Activated CD4-positive, alpha-beta T cell treated with anti-CD3 and anti-CD28 coated beads for 36 hours (primary cell): ENCODE results near the gene ZIC1. TPM values are rescaled to one million over a fixed set of nuclear protein-coding genes. Genes with fewer than 3 reads are reported as not detected.

ENCODE experiments used
- ATAC-seq: fragments of 200-7000 bp; cut with Tn5 transposase; one replicate; pipeline ENCODE4 v1.10.0; 2021; ENCODE audit warnings: mild to moderate bottlenecking, moderate library complexity
- CTCF ChIA-PET: fragments of 350-600 bp; sonication (Branson Sonifier 250); formaldehyde crosslinking; loops from one replicate; lab custom pipeline; 2021; ENCODE audit warnings: antibody characterized with exemption; lab: Charles Lee
- POLR2A ChIA-PET: fragments of 350-600 bp; sonication (Branson Sonifier 250); formaldehyde crosslinking; loops from one replicate; lab custom pipeline; 2021; ENCODE audit warnings: antibody characterized with exemption, inconsistent platforms; lab: Charles Lee
- DNase-seq: peaks from one replicate; pipeline ENCODE4 v3.0.0-alpha.2; 2020
- H3K27ac Mint-ChIP-seq: one replicate; pipeline ENCODE4 v1.8.0; 2021; ENCODE audit warnings: mixed read lengths
- H3K27me3 Mint-ChIP-seq: one replicate; pipeline ENCODE4 v1.8.0; 2021; ENCODE audit warnings: mixed read lengths
- H3K36me3 Mint-ChIP-seq: one replicate; pipeline ENCODE4 v1.8.0; 2021; ENCODE audit warnings: low read depth, mixed read lengths
- H3K4me1 Mint-ChIP-seq: one replicate; pipeline ENCODE4 v1.8.0; 2021; ENCODE audit warnings: mixed read lengths
- H3K4me3 Mint-ChIP-seq: one replicate; pipeline ENCODE4 v1.8.0; 2021; ENCODE audit warnings: mild to moderate bottlenecking, moderate library complexity, mixed read lengths
- H3K9me3 Mint-ChIP-seq: one replicate; pipeline ENCODE4 v1.8.0; 2021; ENCODE audit warnings: low read depth, mixed read lengths
- intact Hi-C, 2 experiments: fragments of 100-400 bp; cut with DNase I in 1 of 2; cut with micrococcal nuclease in 1 of 2; formaldehyde crosslinking; loops; one replicate each; pipeline versions ENCODE4 v1.14.2 to v1.15.1; 2022 to 2024; cut with DNase I, micrococcal nuclease
- total RNA-seq, 2 experiments: library from RNA; stranded (reverse); gene quantifications; one replicate each; pipeline ENCODE4 v1.2.3, GENCODE V29; 2021

ZIC1 gene
- total RNA-seq, 2 experiments from 2014 or later, result not detected

DNA sequence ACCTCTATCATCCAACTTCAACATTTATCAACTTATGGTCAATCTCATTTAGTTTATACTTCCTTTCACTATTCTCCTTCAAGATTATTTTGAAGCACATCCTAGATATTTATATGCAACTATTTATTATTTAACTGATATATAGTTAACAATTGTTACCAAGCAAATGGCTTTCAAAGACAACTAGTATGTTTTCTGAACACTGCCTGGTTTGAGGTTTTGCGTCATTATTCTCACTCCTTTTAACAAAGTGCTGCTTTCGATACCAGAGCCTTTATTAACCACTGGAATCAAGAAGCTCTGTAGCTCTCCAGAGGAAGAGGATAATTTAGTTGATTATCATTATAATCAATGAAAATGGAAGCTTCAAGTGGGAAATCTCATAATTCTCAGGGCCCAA lies 19.6 kb downstream of the ZIC1 start:
- no peak for DNase-seq
- no peaks in the 10 kb centered on the region for H3K36me3 Mint-ChIP-seq
- H3K4me1 Mint-ChIP-seq, result no peaks in the 10 kb centered on the region
- ATAC-seq, result no peak
- H3K27ac Mint-ChIP-seq, result no peak overlapping the region
- no peak overlapping the region for H3K4me3 Mint-ChIP-seq
- H3K27me3 Mint-ChIP-seq, result peaks cover 18% of the 10 kb centered on the region
- CTCF ChIA-PET, result interaction anchor here (0.6 kb wide), 1 partner anchor 265 kb away, joined by 3 read pairs; no protein-coding TSS in a partner anchor
- peaks cover under 1% of the 10 kb centered on the region for H3K9me3 Mint-ChIP-seq
- POLR2A ChIA-PET, result interaction anchor here (0.6 kb wide), 1 partner anchor 1019 kb away, joined by 6 read pairs; no protein-coding TSS in a partner anchor
- intact Hi-C loops, result no loop called here

DNA sequence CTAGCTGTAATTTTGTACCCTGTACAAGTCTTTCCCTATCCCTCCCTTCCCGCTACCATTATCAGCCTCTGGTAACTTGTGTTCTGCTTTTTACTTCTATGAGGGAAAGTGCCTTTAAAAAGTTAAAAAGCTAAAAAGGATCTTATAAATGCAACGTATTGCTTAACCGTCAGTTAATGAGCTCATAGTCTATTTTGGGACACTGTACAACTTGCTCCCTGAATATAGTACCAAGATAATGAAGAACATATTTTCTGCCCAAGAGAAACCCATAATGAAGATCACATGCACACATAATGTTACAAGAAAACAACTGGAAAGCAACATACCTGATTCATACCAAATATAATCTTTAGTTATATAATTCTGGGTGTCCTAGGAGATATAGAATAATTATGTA lies 22.6 kb downstream of the ZIC1 start:
- no peaks in the 10 kb centered on the region for H3K4me1 Mint-ChIP-seq
- H3K9me3 Mint-ChIP-seq, result no peaks in the 10 kb centered on the region
- ChIA-PET CTCF (no interaction called here), POLR2A (no interaction called here)
- intact Hi-C loops, result no loop called here
- no peak for ATAC-seq
- no peaks in the 10 kb centered on the region for H3K36me3 Mint-ChIP-seq
- no peak overlapping the region for H3K4me3 Mint-ChIP-seq
- peaks cover 8% of the 10 kb centered on the region for H3K27me3 Mint-ChIP-seq
- no peak overlapping the region for H3K27ac Mint-ChIP-seq
- no peak for DNase-seq

DNA sequence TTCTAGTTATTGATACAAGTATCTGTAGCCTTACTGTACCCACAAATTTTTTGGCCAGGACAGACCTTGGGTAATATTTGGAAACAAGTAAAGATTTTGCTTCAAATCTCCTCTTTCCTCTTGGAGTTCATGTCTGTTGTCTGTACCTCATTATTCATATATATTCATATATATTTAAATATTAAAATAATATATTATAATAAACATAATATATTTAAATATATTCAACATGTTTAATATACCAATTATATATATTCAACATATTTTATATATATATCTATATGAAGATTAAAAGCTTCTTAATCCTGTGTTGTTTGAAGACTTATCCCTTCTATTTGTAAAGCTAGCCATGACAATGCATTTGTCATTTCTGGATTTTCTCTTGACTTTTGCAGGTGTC lies 38.1 kb downstream of the ZIC1 start:
- intact Hi-C loops, result no loop called here
- no peaks in the 10 kb centered on the region for H3K36me3 Mint-ChIP-seq
- CTCF ChIA-PET, result interaction anchor here (1.1 kb wide), 1 partner anchor 207 kb away, joined by 3 read pairs; no protein-coding TSS in a partner anchor
- no peak for ATAC-seq
- no peak overlapping the region for H3K4me3 Mint-ChIP-seq
- POLR2A ChIA-PET, result no interaction called here
- no peaks in the 10 kb centered on the region for H3K9me3 Mint-ChIP-seq
- H3K27me3 Mint-ChIP-seq, result no peaks in the 10 kb centered on the region
- DNase-seq, result no peak
- no peaks in the 10 kb centered on the region for H3K4me1 Mint-ChIP-seq
- H3K27ac Mint-ChIP-seq, result no peak overlapping the region

DNA sequence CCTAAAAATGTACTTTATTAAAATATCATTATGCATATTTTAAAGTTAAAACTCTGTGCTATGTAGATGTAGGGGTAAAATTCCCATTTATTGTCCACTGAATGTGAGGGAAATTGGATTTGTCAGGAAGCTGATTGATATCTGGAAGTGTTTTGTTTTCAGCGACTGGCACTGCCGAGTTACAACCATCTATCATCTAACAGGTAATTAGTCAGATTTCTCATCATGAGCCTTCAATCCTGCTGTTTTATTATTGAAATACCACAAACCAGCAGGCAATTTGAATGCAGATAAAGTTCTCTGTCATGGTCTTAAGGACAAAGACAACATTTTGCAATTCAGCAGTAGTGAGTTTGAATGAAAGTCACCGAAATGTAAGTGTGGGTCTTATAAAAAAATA lies 40.5 kb downstream of the ZIC1 start:
- Mint-ChIP-seq H3K4me1 (no peaks in the 10 kb centered on the region), H3K27ac (no peak overlapping the region), H3K36me3 (no peaks in the 10 kb centered on the region), H3K4me3 (no peak overlapping the region), H3K9me3 (no peaks in the 10 kb centered on the region), H3K27me3 (no peaks in the 10 kb centered on the region)
- CTCF ChIA-PET, result no interaction called here
- ATAC-seq (no peak), DNase-seq (no peak)
- intact Hi-C loops, result no loop called here
- POLR2A ChIA-PET, result no interaction called here

DNA sequence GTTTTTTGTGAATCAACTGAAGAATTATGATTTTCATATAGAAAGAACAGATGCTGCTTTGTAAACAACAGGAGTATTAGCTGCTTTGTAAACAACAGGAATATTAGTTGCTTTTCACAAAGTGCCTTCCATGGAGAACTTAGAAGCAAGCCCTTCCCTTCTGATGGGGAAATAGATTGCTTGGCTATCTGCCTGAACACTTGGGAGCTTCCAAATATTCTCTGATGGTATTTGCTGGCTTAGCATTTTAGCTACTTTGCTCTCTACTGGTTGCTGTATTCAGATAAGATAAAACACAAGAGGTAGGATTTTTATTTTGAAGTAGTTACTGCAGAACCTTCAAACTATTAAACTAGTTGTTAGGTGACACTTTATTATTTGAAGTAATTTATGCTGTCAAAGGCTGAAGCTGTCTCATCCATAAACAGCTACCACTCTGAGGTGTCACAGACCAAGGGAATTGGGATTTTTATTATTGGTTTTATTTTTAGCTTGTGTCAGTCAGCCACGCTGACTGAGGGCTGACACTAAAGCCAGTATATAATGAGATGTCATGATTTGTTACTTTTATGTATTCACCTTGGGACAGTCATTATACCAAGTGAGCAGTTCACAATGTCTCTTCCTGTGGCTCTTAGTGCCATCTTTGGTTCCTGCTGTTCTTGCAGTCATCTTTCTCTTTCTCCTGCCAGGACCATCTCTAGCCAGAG lies 50.0 kb downstream of the ZIC1 start:
- no peak overlapping the region for H3K27ac Mint-ChIP-seq
- H3K27me3 Mint-ChIP-seq, result no peaks in the 10 kb centered on the region
- peaks cover 5% of the 10 kb centered on the region for H3K9me3 Mint-ChIP-seq
- no peak overlapping the region for H3K4me3 Mint-ChIP-seq
- no peaks in the 10 kb centered on the region for H3K36me3 Mint-ChIP-seq
- no peaks in the 10 kb centered on the region for H3K4me1 Mint-ChIP-seq
- DNase-seq (no peak), ATAC-seq (no peak)
- intact Hi-C loops, result no loop called here
- CTCF ChIA-PET, result no interaction called here
- POLR2A ChIA-PET, result no interaction called here

DNA sequence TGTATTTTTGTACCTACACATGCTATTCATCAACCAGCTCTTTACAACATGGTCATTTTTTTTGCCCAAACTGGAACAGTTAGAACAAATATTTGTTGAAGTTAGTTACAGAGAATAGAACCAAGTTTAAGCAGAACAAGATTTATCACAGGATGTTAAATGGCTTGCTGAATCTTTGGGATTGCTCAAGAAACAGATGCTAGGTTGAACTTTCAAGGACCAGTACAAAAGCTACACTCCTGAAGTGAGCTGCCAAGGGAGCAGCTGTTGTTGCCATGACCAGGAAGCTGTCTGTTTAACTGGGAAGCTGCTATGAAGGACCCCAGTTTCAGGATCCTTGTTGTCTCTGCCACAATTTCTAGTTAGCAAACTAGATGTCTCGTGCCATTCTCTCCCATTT lies 53.7 kb downstream of the ZIC1 start:
- H3K27me3 Mint-ChIP-seq, result peaks cover 2% of the 10 kb centered on the region

More for the DNA sequence above, 53.7 kb downstream of the ZIC1 start:
- peaks cover 4% of the 10 kb centered on the region for H3K9me3 Mint-ChIP-seq
- ChIA-PET POLR2A (no interaction called here), CTCF (no interaction called here)
- H3K27ac Mint-ChIP-seq, result no peak overlapping the region
- intact Hi-C loops, result no loop called here
- no peaks in the 10 kb centered on the region for H3K36me3 Mint-ChIP-seq
- no peak for DNase-seq
- no peak overlapping the region for H3K4me3 Mint-ChIP-seq
- ATAC-seq, result no peak
- no peaks in the 10 kb centered on the region for H3K4me1 Mint-ChIP-seq

Other genes starting within 250 kb of the ZIC1 start
- gene ZIC4, start 2.8 kb upstream of the ZIC1 start, total RNA-seq, result not detected